OCI-LY1 (cell line): ENCODE data around the gene DIRAS1.

ENCODE experiments used
- H2AFZ ChIP-seq: fragments of 200-600 bp; sonication (generic), shearing (Covaris generic); 2 replicates; pipeline ENCODE4 v1.6.0; 2014; ENCODE audit warnings: antibody characterized with exemption, mild to moderate bottlenecking, low read length
- H3F3A ChIP-seq: fragments of 200-600 bp; sonication (generic), shearing (Covaris generic); 2 replicates; pipeline ENCODE4 v1.6.0; 2014; ENCODE audit warnings: mild to moderate bottlenecking, antibody characterized with exemption, low read length, moderate library complexity; ENCODE audit not compliant: insufficient read depth
- H3K27ac ChIP-seq: fragments of 200-600 bp; sonication (generic); 2 replicates; pipeline ENCODE4 v1.5.1; 2014; ENCODE audit warnings: low read length, mixed run types, mild to moderate bottlenecking, low read depth; ENCODE audit not compliant: poor library complexity, severe bottlenecking
- H3K27me3 ChIP-seq: fragments of 200-600 bp; sonication (generic); 2 replicates; pipeline ENCODE4 v1.6.0; 2014; ENCODE audit warnings: antibody characterized with exemption, mild to moderate bottlenecking, low read length, moderate library complexity; ENCODE audit not compliant: insufficient read depth
- H3K36me3 ChIP-seq: fragments of 200-600 bp; sonication (generic); 2 replicates; pipeline ENCODE4 v1.6.1; 2014; ENCODE audit warnings: mild to moderate bottlenecking, antibody characterized with exemption, low read length, moderate library complexity, mixed read lengths; ENCODE audit not compliant: insufficient read depth
- H3K4me1 ChIP-seq: fragments of 200-600 bp; sonication (generic); 2 replicates; pipeline ENCODE4 v1.5.1; 2014; ENCODE audit warnings: mild to moderate bottlenecking, low read length, moderate library complexity; ENCODE audit not compliant: insufficient read depth, severe bottlenecking
- H3K4me2 ChIP-seq: fragments of 200-600 bp; sonication (generic), shearing (Covaris generic); 2 replicates; pipeline ENCODE4 v1.6.1; 2014; ENCODE audit warnings: low read length
- H3K4me3 ChIP-seq: fragments of 200-600 bp; sonication (generic); 2 replicates; pipeline ENCODE4 v1.5.1; 2014; ENCODE audit warnings: low read length, low read depth, mild to moderate bottlenecking, mixed read lengths; ENCODE audit not compliant: poor library complexity, severe bottlenecking
- H3K79me2 ChIP-seq: fragments of 200-600 bp; shearing (Covaris generic); 2 replicates; pipeline ENCODE4 v1.6.1; 2016; ENCODE audit warnings: mixed run types, low read length, mixed read lengths; ENCODE audit not compliant: insufficient read depth
- H3K9ac ChIP-seq: fragments of 200-600 bp; sonication (generic), shearing (Covaris generic); 2 replicates; pipeline ENCODE4 v1.6.1; 2014; ENCODE audit warnings: mild to moderate bottlenecking, low read length, mixed read lengths
- H3K9me2 ChIP-seq: fragments of 200-600 bp; sonication (generic), shearing (Covaris generic); 2 replicates; pipeline ENCODE4 v1.6.1; 2014; ENCODE audit warnings: low read depth, mild to moderate bottlenecking, low read length, mixed read lengths
- H3K9me3 ChIP-seq: fragments of 200-600 bp; shearing (Covaris generic); 2 replicates; pipeline ENCODE4 v1.6.1; 2014; ENCODE audit warnings: low read length, mixed read lengths
- H4K20me1 ChIP-seq: fragments of 200-600 bp; sonication (generic), shearing (Covaris generic); 2 replicates; pipeline ENCODE4 v1.6.0; 2016; ENCODE audit warnings: mild to moderate bottlenecking, low read length; ENCODE audit not compliant: insufficient read depth
- CTCF ChIP-seq: fragments of 200-600 bp; sonication (generic), shearing (Covaris generic); IDR thresholded peaks from 2 replicates; pipeline ENCODE4 v1.5.1; 2017; ENCODE audit warnings: mild to moderate bottlenecking, antibody characterized with exemption, low read length, moderate library complexity, mixed read lengths
- EZH2 ChIP-seq: fragments of 200-600 bp; sonication (generic), shearing (Covaris generic); IDR thresholded peaks from 2 replicates; pipeline ENCODE4 v1.8.0; 2017; ENCODE audit warnings: borderline replicate concordance, mixed run types, mild to moderate bottlenecking, antibody characterized with exemption, low read length, moderate library complexity, mixed read lengths

The DIRAS1 gene

DNA sequence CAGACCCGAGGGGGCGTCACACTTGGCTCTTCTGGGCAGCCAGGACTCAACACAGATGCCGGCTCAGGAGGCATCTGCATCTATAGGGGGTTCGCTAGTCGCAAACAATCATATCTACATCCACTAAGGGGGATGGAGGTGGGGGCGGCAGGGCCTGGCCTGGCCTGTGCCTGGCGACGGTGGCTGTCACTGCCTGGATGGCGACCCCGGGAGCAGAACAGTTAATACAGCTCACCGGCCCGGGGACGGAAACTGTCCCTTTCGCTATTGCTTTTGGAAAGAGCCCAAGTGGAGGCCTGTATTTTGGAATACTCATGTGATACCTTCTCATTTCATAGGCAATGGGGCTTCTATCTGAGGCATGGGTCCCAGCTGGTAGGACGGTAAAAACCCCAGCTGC, 44.2 kb upstream of the DIRAS1 start:
- H3K4me1 ChIP-seq = no peaks in the 10 kb centered on the region

DNA sequence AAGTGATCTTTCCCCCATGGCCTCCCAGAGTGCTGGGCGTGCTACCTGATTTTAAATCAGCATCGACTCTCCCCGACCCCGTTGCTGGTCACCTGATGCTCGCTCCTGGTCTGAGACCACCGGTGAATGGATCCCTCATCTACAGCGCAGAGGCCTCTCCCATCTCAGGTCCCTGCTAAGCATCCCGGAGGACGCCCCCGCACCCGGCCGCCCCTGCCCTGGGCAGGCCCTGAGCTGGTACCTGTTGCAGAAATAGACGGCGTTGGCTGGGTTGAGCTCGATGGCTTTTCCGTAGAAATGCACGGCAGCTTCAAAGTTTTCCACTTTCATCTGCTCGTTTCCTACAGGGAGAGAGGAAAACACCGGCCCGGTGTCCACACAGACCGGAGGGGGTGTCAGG, 43.8 kb upstream of the DIRAS1 start:
- no peak overlapping the region for H3K4me2 ChIP-seq
- H4K20me1 ChIP-seq = no peaks in the 10 kb centered on the region
- H3K79me2 ChIP-seq = no peaks in the 10 kb centered on the region
- no peak overlapping the region for H3K4me3 ChIP-seq
- TF ChIP-seq EZH2 = no peak
- no peak for TF ChIP-seq CTCF
- no peaks in the 10 kb centered on the region for H3F3A ChIP-seq
- H3K27me3 ChIP-seq = no peaks in the 10 kb centered on the region
- no peaks in the 10 kb centered on the region for H3K9me2 ChIP-seq
- H3K9ac ChIP-seq = no peak overlapping the region
- no peak overlapping the region for H3K27ac ChIP-seq
- H3K4me1 ChIP-seq = no peaks in the 10 kb centered on the region
- peaks cover 83% of the 10 kb centered on the region for H3K36me3 ChIP-seq
- no peaks in the 10 kb centered on the region for H3K9me3 ChIP-seq
- H2AFZ ChIP-seq = no peak overlapping the region

More for the DNA sequence above, 44.2 kb upstream of the DIRAS1 start:
- Histone ChIP-seq H3K79me2 (peaks cover 3% of the 10 kb centered on the region; the same call in 1 of the 2 replicates), H3K27me3 (no peaks in the 10 kb centered on the region), H3K4me2 (no peak overlapping the region), H3K9ac (no peak overlapping the region), H3K4me3 (no peak overlapping the region), H2AFZ (no peak overlapping the region), H4K20me1 (no peaks in the 10 kb centered on the region), H3K9me3 (no peaks in the 10 kb centered on the region), H3K27ac (no peak overlapping the region), H3F3A (no peaks in the 10 kb centered on the region), H3K9me2 (no peaks in the 10 kb centered on the region), H3K36me3 (peaks cover 86% of the 10 kb centered on the region)
- TF ChIP-seq EZH2 (no peak), CTCF (no peak)

- H3K79me2 ChIP-seq = no peaks in the 10 kb centered on the region
- H2AFZ ChIP-seq = no peak overlapping the region
- no peaks in the 10 kb centered on the region for H4K20me1 ChIP-seq
- no peak overlapping the region for H3K4me2 ChIP-seq
- no peaks in the 10 kb centered on the region for H3K9me3 ChIP-seq
- H3K9me2 ChIP-seq = no peaks in the 10 kb centered on the region
- TF ChIP-seq EZH2 (no peak), CTCF (no peak)
- H3K4me3 ChIP-seq = no peak overlapping the region
- no peaks in the 10 kb centered on the region for H3K4me1 ChIP-seq
- peaks cover 84% of the 10 kb centered on the region for H3K36me3 ChIP-seq
- H3K27me3 ChIP-seq = no peaks in the 10 kb centered on the region
- no peak overlapping the region for H3K27ac ChIP-seq
- H3K9ac ChIP-seq = no peak overlapping the region
- H3F3A ChIP-seq = no peaks in the 10 kb centered on the region
Measured at GRCh38 chr19:2763687-2764086, 42.5 kb upstream of the DIRAS1 start.
